OCI-LY1 (cell line): ENCODE results near the gene SLC35F3.

Experiments
- EZH2 ChIP-seq: fragments of 200-600 bp; sonication (generic), shearing (Covaris generic); IDR thresholded peaks from 2 replicates; pipeline ENCODE4 v1.8.0; 2017; ENCODE audit warnings: borderline replicate concordance, mixed run types, mild to moderate bottlenecking, antibody characterized with exemption, low read length, moderate library complexity, mixed read lengths
- TF ChIP-seq, protein P1 (sequence below): fragments of 200-600 bp; sonication (generic), shearing (Covaris generic); IDR thresholded peaks from 2 replicates; pipeline ENCODE4 v1.5.1; 2017; ENCODE audit warnings: mild to moderate bottlenecking, antibody characterized with exemption, low read length, moderate library complexity, mixed read lengths

- TF ChIP-seq, protein P1, sequence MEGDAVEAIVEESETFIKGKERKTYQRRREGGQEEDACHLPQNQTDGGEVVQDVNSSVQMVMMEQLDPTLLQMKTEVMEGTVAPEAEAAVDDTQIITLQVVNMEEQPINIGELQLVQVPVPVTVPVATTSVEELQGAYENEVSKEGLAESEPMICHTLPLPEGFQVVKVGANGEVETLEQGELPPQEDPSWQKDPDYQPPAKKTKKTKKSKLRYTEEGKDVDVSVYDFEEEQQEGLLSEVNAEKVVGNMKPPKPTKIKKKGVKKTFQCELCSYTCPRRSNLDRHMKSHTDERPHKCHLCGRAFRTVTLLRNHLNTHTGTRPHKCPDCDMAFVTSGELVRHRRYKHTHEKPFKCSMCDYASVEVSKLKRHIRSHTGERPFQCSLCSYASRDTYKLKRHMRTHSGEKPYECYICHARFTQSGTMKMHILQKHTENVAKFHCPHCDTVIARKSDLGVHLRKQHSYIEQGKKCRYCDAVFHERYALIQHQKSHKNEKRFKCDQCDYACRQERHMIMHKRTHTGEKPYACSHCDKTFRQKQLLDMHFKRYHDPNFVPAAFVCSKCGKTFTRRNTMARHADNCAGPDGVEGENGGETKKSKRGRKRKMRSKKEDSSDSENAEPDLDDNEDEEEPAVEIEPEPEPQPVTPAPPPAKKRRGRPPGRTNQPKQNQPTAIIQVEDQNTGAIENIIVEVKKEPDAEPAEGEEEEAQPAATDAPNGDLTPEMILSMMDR = no peak
- no peak for TF ChIP-seq EZH2
These were observed 404.7 kb downstream of the SLC35F3 start for GRCh38 chr1:234309243-234309597.
